ENCODE measurements around the gene CNTN5. TPM values are rescaled to one million over a fixed set of nuclear protein-coding genes. Genes with fewer than 3 reads are reported as not detected.

The CNTN5 gene
- total RNA-seq, 3 donors from 2014 or later = 0.35 TPM; not detected in 2

- ATAC-seq = no peak
- Histone ChIP-seq H3K4me1 (ENCODE audit: low read depth) (no peaks in the 10 kb centered on the region), H3K9me3 (no peaks in the 10 kb centered on the region), H3K36me3 (ENCODE audit: low read depth) (no peaks in the 10 kb centered on the region), H3K4me3 (no peak overlapping the region)
- TF ChIP-seq CTCF (IDR thresholded peaks at IDR 0.05) = no peak
- DNase-seq = no peak
- intact Hi-C loops (cut with DNase I, micrococcal nuclease) = no loop called here
Measured at GRCh38 chr11:100303897-100304296, 1283.1 kb downstream of the CNTN5 start.

GRCh38 chr11:100308202-100308601 is 1287.5 kb downstream of the CNTN5 start:
- DNase-seq = no peak
- no peak for TF ChIP-seq CTCF (IDR thresholded peaks at IDR 0.05)
- no peaks in the 10 kb centered on the region for H3K36me3 ChIP-seq (ENCODE audit: low read depth)
- intact Hi-C loops (cut with DNase I, micrococcal nuclease) = no loop called here
- no peaks in the 10 kb centered on the region for H3K9me3 ChIP-seq
- ATAC-seq = no peak
- H3K4me3 ChIP-seq = no peak overlapping the region
- no peaks in the 10 kb centered on the region for H3K4me1 ChIP-seq (ENCODE audit: low read depth)

- DNase-seq (no peak), ATAC-seq (no peak)
- Histone ChIP-seq H3K4me1 (ENCODE audit: low read depth) (no peaks in the 10 kb centered on the region), H3K9me3 (no peaks in the 10 kb centered on the region), H3K36me3 (ENCODE audit: low read depth) (no peaks in the 10 kb centered on the region), H3K4me3 (no peak overlapping the region)
- TF ChIP-seq CTCF (IDR thresholded peaks at IDR 0.05) = no peak
- intact Hi-C loops (cut with DNase I, micrococcal nuclease) = no loop called here
Measured at GRCh38 chr11:100315946-100316345, 1295.2 kb downstream of the CNTN5 start.

- Histone ChIP-seq H3K4me3 (no peak overlapping the region), H3K36me3 (ENCODE audit: low read depth) (no peaks in the 10 kb centered on the region), H3K9me3 (no peaks in the 10 kb centered on the region), H3K4me1 (ENCODE audit: low read depth) (no peaks in the 10 kb centered on the region)
- ATAC-seq (no peak), DNase-seq (no peak)
- no peak for TF ChIP-seq CTCF (IDR thresholded peaks at IDR 0.05)
- intact Hi-C loops (cut with DNase I, micrococcal nuclease) = no loop called here
Measured at GRCh38 chr11:100316952-100317351, 1296.2 kb downstream of the CNTN5 start.

- Histone ChIP-seq H3K36me3 (ENCODE audit: low read depth) (no peaks in the 10 kb centered on the region), H3K9me3 (no peaks in the 10 kb centered on the region), H3K4me1 (ENCODE audit: low read depth) (no peaks in the 10 kb centered on the region), H3K4me3 (no peak overlapping the region)
- TF ChIP-seq CTCF (IDR thresholded peaks at IDR 0.05) = no peak
- no peak for ATAC-seq
- no peak for DNase-seq
- intact Hi-C loops (cut with DNase I, micrococcal nuclease) = no loop called here
Measured at GRCh38 chr11:100319691-100320090, 1298.9 kb downstream of the CNTN5 start.

Measured in mucosa of descending colon (tissue), 3 donors.